Tibial nerve (tissue), 4 donors: ENCODE data around the gene EVA1C.

ENCODE experiments used
- EP300 ChIP-seq, 2 donors: sonication (generic); formaldehyde crosslinking; IDR thresholded peaks; one replicate each; pipeline ENCODE4 v1.6.1; 2017; ENCODE audit warnings: antibody characterized with exemption in 2 of 2, mild to moderate bottlenecking in 1 of 2
- POLR2A ChIP-seq, 2 donors: fragments of 450-650 bp; IDR thresholded peaks; one replicate each; pipeline ENCODE4 v1.6.1; 2017; ENCODE audit warnings: antibody characterized with exemption in 2 of 2, mild to moderate bottlenecking in 2 of 2, moderate library complexity in 2 of 2
- TF ChIP-seq, protein P1 (sequence below), 5 experiments: fragments of 200-600 bp in 3 of 5; fragments of 450-650 bp in 2 of 5; sonication (generic) in 3 of 5; IDR thresholded peaks; one replicate each; pipeline ENCODE4 v1.5.1; 2016 to 2019; ENCODE audit warnings: antibody characterized with exemption in 5 of 5, mild to moderate bottlenecking in 3 of 5, moderate library complexity in 2 of 5

DNA sequence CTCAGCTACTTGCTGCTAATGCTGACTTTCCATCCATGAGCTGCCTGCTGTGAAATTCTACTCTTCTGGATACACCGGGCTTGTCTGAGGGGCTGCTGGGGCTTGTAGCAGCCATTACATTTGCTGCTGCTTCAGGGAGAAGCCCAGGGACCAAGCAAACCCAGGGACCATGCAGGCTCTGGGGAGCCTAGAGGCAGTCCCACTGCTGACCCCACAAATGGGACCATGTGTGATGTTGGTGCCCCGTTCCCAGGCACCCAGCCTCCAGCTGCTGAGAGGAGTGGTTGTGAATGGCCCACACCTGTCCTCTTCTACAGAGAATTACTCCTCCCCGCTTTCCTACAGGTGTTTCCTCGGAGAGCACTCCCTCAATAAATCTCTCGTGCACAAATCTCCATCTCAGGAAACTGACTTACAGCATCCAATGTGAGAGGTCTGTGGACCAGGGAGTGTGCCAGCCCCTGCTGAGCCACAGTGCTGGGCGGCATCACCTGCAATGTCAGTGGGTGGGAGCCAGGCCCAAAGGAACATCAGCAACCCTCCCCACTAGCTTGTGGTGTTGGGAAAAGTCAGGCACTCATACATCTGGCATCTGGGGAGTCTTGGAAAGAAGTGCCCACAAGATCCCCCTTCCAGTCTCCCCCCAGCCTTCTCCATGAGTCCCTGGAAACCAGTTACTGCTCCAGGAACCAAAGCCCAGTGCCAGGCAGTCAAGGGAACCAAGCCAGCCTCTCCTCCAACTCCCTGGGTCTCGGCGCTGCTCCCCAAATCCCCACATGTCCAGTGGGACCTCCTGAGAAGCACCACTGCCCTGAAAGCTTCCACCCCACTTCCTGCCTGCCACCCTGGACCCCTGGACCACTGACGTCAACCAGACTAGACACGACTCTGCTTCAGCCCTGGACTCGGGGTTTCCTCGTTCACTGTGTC is 107.7 kb downstream of the EVA1C start:
- TF ChIP-seq, protein P1, sequence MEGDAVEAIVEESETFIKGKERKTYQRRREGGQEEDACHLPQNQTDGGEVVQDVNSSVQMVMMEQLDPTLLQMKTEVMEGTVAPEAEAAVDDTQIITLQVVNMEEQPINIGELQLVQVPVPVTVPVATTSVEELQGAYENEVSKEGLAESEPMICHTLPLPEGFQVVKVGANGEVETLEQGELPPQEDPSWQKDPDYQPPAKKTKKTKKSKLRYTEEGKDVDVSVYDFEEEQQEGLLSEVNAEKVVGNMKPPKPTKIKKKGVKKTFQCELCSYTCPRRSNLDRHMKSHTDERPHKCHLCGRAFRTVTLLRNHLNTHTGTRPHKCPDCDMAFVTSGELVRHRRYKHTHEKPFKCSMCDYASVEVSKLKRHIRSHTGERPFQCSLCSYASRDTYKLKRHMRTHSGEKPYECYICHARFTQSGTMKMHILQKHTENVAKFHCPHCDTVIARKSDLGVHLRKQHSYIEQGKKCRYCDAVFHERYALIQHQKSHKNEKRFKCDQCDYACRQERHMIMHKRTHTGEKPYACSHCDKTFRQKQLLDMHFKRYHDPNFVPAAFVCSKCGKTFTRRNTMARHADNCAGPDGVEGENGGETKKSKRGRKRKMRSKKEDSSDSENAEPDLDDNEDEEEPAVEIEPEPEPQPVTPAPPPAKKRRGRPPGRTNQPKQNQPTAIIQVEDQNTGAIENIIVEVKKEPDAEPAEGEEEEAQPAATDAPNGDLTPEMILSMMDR (IDR thresholded peaks at IDR 0.05): no peak
- TF ChIP-seq POLR2A (IDR thresholded peaks at IDR 0.05) (no peak), EP300 (IDR thresholded peaks at IDR 0.05) (no peak)
